OCI-M2 (cell line): Measurements from ENCODE around the gene ACER1.
"Not testable (repeated sequence)": the region's sequence is repeated elsewhere in the genome, so short reads cannot be mapped to it uniquely, and the experiment has no call there.

Experiments
- DNase-seq: peaks from one replicate; lab custom pipeline; 2025; ENCODE audit not compliant: unreplicated experiment; lab: John Stamatoyannopoulos, UW

Gene ACER1, protein sequence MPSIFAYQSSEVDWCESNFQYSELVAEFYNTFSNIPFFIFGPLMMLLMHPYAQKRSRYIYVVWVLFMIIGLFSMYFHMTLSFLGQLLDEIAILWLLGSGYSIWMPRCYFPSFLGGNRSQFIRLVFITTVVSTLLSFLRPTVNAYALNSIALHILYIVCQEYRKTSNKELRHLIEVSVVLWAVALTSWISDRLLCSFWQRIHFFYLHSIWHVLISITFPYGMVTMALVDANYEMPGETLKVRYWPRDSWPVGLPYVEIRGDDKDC

DNA sequence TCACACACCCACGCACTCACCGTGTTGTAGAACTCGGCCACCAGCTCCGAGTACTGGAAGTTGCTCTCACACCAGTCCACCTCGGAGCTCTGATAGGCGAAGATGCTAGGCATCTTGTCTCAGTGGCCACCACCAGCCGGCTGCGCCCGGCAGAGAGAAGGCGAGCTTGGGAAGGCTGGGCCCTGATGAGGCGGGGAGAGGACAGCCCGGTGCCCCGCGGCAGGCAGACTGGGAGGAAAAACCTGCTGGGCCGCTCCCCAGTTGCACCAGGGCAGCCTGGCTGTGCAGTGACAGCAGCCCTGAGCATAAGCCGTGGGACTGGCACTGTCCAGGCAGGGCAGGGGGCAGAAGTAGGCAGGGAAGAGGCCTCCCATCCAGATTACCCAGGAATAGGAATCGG is at the start of gene ACER1:
TSS of gene ACER1 (minus strand) at position 174 of the 400 bp plus-strand sequence. CDS start at position 113, 61 bp downstream.
- DNase-seq = no peak

- no peak for DNase-seq
These were observed 49.8 kb upstream of the ACER1 start for GRCh38 chr19:6383188-6383587.

DNA sequence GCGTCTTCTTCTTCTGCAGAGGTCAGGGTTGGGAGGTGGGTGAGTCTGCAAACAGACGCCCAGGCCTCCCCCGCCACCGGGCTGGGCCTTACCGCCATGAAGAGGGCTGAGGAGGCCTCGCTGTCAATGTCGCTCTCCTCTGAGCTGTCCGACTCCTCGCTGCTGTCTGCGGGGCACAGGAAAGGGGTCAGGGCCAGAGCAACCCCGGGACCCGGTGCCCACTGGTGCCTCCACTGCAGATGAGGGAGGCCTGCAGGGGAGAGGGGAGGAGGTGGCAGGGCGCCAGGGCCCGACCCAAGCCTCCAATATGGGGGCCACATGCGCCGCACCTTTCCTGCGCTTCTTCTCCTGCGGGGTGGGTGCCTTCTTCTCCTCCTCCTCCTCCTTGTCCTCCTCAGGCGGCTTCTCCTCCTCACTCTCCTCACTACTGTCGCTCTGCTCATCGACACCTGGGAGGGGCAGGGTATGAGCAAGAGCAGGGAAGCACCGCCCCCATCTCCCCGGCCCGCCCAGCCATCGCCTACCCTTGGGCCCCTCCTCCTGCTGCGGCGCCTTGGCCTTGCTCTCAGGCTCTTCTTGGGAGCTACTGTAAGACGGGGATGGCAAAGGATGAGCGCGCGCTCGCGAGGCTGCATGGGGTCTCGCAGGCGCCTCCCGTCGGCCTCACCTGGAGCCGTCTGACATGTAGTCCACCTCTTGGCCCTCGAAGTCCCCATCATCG is 47.8 kb upstream of the ACER1 start:
- DNase-seq = no peak

DNA sequence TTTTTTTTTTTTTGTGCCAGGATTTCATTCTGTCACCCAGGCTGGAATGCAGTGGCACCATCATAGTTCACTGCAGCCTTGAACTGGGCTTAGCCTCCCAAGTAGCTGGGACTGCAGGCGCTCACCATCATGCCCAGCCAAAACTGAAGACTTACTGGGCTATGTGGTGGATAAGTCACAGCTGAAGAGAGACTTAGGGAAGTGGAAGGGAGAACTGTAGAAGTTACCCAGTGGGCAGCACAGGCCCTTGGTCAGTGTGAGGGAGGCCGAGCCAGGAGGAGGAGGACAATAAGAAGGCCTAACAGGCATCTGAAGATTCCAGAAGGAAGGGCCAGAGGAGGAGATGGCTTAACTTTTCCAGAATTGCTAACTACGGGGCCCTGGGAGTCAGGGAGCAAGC is 46.3 kb upstream of the ACER1 start:
- no peak for DNase-seq

DNA sequence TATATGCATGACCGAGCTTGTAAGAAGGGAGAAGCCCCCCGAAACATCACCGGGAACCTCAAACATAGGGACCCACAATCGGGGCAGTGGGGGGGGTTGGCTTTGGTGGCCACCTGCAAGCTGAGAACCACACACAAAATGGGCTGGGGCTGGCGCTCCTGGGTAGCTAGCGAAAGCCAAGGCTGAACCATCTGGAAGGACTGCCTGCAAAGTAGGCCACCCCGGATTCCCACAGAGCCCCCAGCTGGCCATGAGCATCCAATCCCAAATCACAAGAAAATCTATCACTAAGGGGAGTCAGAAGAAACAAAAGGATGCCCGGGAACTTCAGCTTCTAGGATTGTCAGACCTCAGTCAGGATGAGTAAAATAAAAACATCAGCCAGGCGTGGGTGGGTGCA is 45.1 kb upstream of the ACER1 start:
- no peak for DNase-seq

GRCh38 chr19:6378041-6378440 is 44.6 kb upstream of the ACER1 start:
- DNase-seq = no peak

GRCh38 chr19:6376512-6377190 is 43.2 kb upstream of the ACER1 start:
- no peak for DNase-seq

DNA sequence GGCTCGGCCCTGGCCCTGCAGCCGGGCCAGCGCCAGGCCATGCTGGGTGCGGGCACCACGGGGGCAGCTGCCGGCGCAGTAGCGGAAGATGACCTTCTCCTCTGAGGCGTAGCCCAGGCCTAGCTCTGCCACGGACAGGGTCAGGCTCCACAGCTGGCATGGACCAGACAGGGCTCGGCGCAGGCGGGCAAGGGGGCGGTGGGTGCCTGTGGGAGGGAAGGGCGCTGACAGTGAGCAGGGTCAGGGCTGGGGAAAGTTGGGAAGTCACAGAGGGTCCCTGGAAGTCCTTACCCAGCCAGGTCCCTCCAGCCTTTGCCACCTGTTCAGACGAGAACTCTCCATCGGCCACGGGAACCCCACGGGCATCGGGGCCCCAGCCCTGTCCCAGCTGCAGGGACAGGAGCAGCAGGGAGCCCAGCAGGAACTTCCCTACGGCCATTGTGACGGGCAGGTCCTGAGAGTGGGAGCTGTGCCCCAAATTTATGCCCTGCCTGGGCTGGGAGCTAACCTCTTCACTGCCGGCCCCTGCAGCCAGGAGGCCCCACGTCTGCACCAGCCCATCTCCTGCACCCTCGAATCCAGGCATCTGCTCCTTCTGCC is 42.1 kb upstream of the ACER1 start, which contains the start of gene PSPN:
TSS of gene PSPN (minus strand) at position 523 of the 600 bp plus-strand sequence. CDS start at position 439, 84 bp downstream.
- no peak for DNase-seq

GRCh38 chr19:6374711-6375410 is 41.4 kb upstream of the ACER1 start:
- DNase-seq = no peak

DNA sequence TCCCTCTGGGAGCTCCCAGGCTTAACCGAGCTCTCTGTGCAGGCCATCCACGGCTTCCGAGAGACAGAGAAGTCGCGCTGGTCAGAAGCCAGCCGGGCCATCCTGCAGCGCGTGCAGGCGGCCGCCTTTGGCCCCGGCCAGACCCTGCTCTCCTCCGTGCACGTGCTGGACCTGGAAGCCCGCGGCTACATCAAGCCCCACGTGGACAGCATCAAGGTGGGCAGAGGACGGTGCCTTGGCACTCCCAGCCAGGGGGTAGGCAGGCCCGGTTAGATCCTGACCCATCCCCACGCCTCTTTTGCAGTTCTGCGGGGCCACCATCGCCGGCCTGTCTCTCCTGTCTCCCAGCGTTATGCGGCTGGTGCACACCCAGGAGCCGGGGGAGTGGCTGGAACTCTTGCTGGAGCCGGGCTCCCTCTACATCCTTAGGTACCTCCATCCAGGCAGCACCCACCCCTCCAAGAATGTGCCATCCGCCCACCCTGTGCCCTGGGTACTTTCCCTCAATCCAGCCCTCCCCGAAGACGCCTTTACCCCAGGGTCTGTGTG is 40.8 kb upstream of the ACER1 start:
- no peak for DNase-seq

DNA sequence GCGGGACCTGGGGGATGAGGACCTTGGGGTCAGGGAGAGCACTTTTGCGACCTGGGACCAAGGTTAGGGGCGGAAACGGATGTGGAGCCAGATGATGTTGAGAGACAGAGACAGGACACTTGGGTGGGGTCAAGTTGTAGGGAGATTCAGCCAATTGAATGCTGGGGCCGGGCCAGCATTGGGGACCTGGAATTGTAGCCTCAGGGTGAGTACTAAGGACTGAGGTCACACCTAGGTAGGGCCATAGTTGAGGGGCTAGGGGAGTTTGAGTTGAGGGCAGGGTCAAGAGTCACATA is 40.3 kb upstream of the ACER1 start:
- DNase-seq = no peak

DNA sequence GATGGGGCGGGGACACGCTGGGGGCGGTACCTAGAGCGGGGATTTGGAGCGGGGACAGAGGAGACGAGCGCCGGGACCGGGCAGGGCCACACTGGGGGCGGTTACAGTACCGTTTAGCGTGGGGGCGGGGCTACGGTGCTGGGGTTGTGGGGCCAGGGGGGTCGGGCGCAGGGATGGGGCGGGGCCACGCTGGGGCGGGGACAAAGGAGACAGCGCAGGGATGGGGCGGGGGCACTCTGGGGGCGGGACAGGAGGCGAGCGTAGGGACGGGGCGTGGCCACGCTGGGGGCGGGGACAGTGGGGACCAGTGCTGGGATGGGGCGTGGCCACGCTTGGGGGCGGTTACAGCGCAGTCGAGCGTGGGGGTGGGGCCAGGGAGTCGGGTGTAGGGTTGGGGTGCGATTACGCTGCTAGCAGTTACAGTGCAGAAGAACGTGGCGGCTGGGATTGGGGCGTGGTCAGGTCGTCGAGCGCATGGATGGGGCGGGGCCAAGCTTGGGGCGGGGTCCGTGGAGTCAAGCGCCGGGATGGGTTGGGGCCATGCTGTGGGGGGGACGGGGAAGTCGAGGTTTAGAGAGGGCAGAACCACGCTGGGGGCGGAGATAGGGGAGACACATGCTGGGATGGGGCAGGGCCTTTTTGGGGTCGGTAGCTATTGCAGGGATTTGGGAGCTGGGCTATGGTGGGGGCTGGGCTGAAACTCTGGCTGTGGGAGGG is 39.8 kb upstream of the ACER1 start:
- peak; percentile 69 for DNase-seq

DNA sequence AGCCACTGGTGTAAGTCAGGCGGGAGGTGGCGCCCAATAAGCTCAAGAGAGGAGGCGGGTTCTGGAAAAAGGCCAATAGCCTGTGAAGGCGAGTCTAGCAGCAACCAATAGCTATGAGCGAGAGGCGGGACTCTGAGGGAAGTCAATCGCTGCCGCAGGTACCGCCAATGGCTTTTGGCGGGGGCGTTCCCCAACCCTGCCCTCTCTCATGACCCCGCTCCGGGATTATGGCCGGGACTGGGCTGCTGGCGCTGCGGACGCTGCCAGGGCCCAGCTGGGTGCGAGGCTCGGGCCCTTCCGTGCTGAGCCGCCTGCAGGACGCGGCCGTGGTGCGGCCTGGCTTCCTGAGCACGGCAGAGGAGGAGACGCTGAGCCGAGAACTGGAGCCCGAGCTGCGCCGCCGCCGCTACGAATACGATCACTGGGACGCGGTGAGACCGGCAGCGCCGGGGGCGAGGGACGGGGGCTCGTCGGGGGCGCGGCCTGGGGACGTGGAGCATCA is 39.2 kb upstream of the ACER1 start, which contains the start of gene ALKBH7:
TSS of gene ALKBH7 (plus strand) at position 201 of the 502 bp plus-strand sequence. CDS start at position 228, 27 bp downstream.
- DNase-seq = no peak

DNA sequence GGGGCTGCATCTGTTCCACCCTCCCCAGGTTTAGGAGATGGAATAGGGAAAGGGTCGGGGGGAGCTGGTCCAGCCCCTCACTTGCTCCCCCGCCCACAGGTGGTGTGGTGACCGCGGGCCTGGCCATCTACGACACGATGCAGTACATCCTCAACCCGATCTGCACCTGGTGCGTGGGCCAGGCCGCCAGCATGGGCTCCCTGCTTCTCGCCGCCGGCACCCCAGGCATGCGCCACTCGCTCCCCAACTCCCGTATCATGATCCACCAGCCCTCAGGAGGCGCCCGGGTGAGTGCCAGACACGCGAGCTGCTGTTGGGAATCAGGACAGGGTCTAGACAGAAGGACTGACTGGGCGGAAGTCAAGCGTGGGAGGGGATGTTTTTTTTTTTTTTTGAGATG is 30.9 kb upstream of the ACER1 start:
- DNase-seq = no peak

- no peak for DNase-seq
These were observed 29.0 kb upstream of the ACER1 start for GRCh38 chr19:6362351-6362801.

DNA sequence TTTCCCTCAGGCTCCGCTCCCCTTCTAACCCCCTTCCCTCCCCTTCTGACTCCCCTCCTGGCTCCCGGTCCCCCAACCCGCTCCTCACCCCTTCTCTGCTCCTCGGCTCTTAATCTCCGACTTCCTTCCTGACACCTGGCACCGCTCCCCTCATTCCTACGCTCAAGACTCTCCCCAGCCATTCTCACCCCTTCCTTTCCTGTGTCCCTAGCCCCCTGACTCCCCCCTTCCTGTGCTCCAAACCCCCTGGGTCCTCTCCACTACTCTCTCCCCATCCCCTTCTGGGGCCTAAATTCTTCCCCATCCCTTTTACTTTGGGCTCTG is 28.6 kb upstream of the ACER1 start:
- no peak for DNase-seq

DNA sequence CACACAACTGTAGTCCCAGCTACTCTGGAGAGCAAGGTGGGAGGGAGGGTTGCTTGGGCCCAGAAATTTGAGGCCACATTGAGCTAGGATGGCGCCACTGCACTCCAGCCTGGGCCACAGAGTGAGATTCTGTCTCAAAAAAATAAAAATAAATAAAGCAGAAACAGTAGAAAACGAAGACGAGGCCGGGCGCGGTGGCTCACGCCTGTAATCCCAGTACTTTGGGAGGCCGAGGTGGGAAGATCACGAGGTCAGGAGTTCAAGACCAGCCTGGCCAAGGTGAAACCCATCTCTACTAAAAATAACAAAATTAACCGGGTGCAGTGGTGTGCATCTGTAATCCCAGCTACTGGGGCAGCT is 27.4 kb upstream of the ACER1 start:
- not testable (repeated sequence) for DNase-seq

DNA sequence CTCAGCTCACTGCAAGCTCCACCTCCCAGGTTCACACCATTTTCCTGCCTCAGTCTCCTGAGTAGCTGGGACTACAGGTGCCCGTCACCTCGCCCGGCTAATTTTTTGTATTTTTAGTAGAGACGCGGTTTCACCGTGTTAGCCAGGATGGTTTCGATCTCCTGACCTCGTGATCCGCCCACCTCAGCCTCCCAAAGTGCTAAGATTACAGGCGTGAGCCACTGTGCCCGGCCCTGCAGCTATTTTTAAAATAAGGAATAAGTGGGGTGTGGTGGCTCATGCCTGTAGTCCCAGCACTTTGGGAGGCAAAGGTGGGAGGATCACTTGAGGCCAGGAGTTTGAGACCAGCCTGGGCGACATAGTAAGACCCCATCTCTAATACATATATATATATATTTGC is 27.0 kb upstream of the ACER1 start:
- not testable (repeated sequence) for DNase-seq

- no peak for DNase-seq
These were observed 26.3 kb upstream of the ACER1 start for GRCh38 chr19:6359568-6360341.
